Stimulated activated CD8-positive, alpha-beta memory T cell treated with anti-CD3 and anti-CD28 coated beads, Interleukin-4, amount 100 ng/mL, for 24 hours (primary cell): ENCODE data around the gene LIX1L.
A peak's percentile ranks its signal among the peaks of the same experiment; 100 is the strongest.

Source experiments
- DNase-seq: peaks from one replicate; pipeline ENCODE4 v3.0.0-alpha.2; 2020; ENCODE audit warnings: low read depth

The LIX1L gene

DNA sequence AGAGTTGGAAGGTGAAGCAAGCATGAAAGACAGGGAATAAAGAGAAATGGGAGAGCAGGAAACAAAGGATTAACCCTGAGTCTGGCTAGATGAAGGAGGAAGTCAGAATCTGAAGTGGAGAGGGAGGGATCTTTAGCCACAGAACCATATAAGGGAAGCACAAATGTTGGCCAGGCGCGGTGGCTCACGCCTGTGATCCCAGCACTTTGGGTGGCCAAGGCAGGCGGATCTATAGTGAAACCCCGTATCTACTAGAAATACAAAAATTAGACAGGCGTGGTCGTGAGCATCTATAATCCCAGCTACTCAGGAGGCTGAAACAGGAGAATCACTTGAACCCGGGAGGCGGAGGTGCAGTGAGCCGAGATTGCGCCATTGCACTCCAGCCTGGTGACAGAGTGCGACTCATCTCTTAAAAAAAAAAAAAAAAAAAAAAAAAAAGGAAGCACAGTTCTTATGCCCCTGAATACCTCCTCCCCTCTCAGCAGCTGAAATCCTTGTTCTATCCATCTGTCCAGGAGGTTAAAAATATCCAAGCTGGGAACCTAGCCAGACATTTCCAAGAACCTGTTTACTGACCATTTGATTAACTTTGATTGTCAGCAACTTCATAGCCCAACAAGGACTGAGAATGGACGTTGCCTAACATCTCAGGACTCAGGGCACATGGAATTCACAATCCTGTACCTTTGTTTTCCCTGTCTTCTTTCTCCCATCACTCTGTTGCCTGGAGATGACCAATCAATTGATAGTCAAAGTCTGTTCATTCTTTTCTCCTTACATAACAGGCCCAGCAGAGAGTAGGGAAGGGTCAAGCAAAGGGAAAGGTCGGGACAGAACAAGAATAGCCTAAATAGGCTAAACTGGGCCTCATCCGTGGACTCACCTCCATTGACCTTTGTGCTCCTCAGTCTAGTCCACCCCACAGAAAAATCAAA is 28.0 kb upstream of the LIX1L start:
- DNase-seq: no peak

- no peak for DNase-seq
These were observed 27.3 kb upstream of the LIX1L start for GRCh38 chr1:145985129-145985501.

DNA sequence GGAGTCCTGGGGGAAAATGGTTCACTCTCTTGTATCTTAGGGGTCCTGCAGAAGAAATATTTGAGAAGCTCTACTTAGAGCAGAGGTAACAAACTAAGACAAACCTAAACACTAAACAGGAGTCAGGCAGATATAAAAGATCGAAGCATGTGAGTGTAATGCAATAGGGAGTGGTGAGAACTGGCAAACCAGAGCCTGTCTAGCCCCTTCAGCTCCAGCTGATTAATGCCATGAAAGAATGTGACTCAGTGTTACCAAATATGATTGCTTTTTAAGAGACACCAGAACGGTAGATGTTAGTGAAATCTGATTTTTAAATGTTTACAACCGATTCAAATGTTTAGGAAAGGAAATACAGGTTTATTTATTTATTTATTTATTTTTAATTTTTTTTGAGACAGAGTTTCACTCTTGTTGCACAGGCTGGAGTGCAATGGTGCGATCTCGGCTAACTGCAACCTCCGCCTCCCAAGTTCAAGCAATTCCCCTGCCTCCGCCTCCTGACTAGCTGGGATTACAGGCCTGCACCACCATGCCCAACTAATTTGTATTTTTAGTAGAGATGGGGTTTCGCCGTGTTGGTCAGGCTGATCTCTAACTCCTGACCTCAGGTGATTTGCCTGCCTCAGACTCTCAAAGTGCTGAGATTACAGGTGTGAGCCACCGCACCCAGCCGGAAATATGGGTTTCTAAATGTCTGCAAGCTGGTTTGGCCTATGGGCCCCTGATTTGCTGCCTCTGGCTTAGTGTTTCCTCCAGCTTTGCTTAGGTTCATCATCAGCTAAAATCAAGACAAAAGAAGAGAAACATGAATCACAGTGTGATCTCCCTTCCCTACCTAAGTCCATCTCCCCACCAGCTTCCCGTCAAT is 26.4 kb upstream of the LIX1L start:
- no peak for DNase-seq

DNA sequence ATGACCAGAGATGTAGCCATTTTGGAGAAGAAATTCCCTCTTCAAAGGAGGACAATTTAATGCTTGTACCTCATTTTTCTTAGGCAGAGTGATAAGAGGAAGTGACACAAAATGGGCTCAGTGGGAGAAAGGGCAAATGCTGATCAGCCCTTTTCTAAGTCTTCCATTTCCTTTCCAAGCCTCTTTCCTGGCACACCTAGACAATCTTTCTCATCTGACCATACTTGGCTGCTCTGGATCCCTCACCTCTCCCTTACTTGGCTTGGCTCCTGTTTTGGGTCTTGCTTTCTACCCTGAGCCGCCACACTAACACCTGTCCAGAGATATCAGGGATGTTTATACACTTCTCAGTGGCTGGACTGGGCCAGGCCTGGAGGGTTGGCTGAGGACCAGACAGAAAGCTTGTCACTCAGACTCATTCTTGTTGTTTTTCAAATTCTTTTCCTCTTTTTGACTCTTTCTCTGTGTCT is 25.4 kb upstream of the LIX1L start:
- no peak for DNase-seq

GRCh38 chr1:145982010-145982723 is 24.4 kb upstream of the LIX1L start:
- DNase-seq: no peak

DNA sequence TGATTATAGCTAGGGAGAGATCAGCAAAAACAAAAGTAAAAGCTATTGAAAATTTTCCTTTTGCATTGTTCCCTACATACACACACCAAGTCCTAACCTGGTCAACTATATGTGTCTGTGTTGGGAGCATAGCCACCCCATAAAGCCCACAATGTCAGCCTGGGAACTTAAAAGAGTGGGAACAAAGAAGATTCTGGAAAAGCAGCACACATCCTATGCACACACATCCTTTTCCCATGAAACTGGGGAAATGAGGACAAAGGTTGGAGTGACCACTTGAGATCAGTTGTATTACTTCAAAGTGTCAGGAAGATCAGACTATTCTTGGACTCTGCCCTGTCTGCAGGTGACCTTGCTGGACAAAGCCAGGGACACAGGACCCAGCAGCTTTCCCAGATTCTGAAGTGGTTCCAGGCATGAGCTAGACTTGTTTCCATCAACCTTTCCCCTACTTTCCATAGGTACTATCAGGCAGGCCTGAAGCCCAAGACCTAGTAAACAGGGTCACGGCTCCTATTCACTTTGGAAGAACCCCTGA is 22.7 kb upstream of the LIX1L start:
- DNase-seq: no peak

DNA sequence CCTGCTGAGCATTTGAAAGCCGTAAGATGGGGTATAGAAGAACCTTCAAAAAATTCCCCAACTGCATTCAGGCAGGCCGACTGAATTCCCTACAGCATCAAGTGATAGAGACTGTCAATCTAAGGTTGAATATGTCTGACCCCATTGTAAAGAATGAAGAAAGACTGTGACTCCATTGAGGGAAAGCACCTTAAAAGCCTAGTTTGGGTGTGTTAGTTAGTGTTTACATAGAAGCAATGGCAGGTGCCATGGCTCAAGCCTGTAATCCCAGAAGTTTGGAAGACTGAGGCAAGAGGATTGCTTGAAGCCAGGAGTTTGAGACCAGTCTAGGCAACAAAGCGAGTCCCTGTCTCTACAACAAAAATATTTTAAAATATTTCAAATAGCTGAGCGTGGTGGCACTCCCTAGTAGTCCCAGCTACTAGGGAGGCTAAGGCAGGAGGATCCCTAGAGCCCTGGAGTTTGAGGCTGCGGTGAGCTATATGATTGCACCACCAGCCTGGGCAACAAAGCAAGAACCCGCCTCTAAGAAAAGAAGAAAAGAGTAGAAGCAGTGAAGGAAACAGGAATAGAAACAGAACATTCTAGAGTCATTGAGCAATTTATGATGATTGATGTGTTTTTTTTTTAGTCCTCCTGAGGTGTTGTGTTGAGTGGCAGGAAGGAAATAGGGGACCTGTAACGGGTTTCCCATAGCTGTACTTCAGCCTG is 22.1 kb upstream of the LIX1L start:
- DNase-seq: no peak

- peak; percentile 66 for DNase-seq
These were observed 21.3 kb upstream of the LIX1L start for GRCh38 chr1:145978854-145979745.

DNA sequence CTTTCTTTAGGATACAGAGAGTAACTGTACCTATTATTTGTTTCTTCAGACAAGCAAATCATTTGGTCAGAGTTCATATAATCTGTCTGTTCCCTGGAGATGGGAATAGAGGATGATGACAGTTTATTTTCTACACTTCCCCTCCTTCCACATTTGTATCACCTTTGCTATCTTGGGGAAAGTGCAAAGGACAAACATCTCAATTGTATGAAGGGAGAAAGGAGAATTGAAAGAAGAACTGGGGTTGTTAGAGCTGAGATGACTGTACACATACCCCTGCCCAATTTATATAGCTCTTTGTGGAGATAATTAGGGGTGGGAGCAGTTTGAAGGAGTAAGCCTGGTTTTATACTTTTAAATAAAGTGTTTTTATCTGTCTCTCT is 20.6 kb upstream of the LIX1L start:
- no peak for DNase-seq

GRCh38 chr1:145977486-145978470 is 20.0 kb upstream of the LIX1L start:
- DNase-seq: peak; percentile 46

GRCh38 chr1:145977016-145977415 is 19.2 kb upstream of the LIX1L start:
- no peak for DNase-seq

DNA sequence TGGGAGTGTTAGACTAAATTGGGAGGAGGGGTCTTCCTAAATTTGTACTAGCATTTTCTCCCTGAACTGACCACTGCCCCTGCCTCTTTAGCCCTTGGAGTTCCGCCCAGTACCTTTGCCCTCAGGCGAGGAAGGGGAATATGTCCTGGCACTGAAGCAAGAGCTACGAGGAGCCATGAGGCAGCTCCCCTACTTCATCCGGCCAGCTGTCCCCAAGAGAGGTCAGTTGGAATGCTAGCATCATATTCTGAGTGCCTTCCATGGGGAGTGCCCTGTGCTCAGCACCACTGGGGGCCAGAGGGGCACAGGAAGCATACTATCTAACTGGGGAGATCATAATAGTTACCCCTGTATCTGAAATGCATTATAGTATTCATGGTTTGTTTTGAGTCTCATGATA is 17.4 kb upstream of the LIX1L start:
- no peak for DNase-seq

GRCh38 chr1:145974721-145975120 is 16.9 kb upstream of the LIX1L start:
- no peak for DNase-seq

GRCh38 chr1:145972580-145972979 is 14.8 kb upstream of the LIX1L start:
- DNase-seq: no peak

DNA sequence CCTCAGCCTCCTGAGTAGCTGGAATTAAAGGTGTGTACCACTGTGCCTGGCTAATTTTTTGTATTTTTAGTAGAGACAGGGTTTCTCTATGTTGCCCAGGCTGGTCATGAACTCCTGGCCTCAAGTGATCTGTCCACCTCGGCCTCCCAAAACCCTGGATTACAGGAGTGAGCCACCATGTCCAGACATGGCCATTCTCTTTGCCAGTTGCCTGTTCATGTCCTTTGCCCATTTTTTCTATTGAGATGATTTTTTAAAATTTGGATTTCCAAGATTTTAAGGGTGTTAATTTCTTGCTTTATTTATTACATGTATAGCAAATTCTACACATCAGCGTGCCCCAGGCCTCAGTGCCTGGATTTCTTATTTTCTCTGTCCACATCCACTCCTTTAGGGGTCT is 9.5 kb upstream of the LIX1L start:
- no peak for DNase-seq

DNA sequence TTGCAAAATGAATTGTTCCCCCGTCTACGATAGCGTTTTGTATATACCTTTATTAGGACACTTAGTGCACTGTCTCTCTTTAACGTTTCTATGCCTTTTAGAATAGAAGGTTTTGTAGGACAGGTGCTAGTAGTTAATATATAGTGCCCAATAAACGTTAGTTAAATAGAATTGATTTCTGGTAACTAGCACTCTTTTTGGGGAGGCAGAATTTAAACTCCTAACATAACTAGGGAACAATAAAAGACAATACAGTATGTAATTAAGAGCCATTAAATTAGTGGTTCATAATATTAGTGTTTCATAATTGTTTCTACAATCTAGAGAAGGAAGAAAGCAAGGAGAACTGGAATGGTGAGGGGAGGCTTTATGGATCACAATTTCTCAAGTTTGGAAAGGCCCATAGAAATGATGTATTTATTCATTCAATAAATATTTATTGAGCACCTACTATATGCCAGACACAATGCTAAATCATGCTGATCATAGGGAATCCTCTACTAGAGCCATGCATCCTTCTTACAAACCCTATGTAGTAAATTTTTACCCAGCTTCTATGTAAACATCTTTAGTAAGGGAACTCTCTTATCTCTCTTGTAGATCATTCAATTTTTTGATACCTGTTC is 7.4 kb upstream of the LIX1L start:
- no peak for DNase-seq

- peak; percentile 88 for DNase-seq
These were observed 6.7 kb upstream of the LIX1L start, which contains the start of the genes ANKRD34A and POLR3GL for GRCh38 chr1:145964328-145965118. ANKRD34A (minus strand) TSS chr1:145964575; CDS start chr1:145961759, 2,816 bp downstream. POLR3GL (plus strand) TSS chr1:145964690; CDS start chr1:145974866, 10,176 bp downstream.
